Skeletal muscle cell (primary cell): ENCODE data around the gene NCAM1.

Experiments used
- DNase-seq: peaks from one replicate; pipeline ENCODE4 v3.0.0-alpha.2; 2010; ENCODE audit warnings: low read depth
- H3K4me3 ChIP-seq: 2 replicates; pipeline ENCODE4 v1.5.1; 2011; ENCODE audit warnings: low read depth, mild to moderate bottlenecking, control low read depth, low read length, moderate library complexity

NCAM1 gene

GRCh38 chr11:113234888-113235287 lies 273.7 kb downstream of the NCAM1 start:
- no peak overlapping the region for H3K4me3 ChIP-seq
- DNase-seq, result no peak

- H3K4me3 ChIP-seq, result no peak overlapping the region
- DNase-seq, result no peak
Measured at GRCh38 chr11:113237261-113237660, 276.0 kb downstream of the NCAM1 start.

DNA sequence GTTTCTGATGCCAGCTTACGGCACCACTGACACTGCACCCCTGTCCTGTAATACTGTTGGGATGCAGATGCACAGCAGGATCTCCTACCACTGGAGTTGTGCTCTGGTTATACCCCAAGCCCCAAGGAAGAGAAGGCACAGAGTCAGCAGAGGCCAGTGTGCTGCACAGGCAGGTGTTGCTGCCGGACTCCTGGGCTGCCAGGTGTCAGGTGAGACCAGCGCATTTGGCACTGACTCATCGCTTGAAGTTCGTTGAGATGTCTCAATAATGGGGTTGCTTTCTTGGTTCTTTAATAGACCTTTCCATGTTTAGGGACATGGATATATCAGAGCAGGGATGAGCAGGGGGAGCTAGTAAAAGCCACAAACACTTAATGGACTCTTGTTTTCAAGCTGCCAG lies 277.5 kb downstream of the NCAM1 start:
- H3K4me3 ChIP-seq, result no peak overlapping the region
- DNase-seq, result no peak

- no peak overlapping the region for H3K4me3 ChIP-seq
- DNase-seq, result no peak
Measured at GRCh38 chr11:113240389-113240788, 279.2 kb downstream of the NCAM1 start.

DNA sequence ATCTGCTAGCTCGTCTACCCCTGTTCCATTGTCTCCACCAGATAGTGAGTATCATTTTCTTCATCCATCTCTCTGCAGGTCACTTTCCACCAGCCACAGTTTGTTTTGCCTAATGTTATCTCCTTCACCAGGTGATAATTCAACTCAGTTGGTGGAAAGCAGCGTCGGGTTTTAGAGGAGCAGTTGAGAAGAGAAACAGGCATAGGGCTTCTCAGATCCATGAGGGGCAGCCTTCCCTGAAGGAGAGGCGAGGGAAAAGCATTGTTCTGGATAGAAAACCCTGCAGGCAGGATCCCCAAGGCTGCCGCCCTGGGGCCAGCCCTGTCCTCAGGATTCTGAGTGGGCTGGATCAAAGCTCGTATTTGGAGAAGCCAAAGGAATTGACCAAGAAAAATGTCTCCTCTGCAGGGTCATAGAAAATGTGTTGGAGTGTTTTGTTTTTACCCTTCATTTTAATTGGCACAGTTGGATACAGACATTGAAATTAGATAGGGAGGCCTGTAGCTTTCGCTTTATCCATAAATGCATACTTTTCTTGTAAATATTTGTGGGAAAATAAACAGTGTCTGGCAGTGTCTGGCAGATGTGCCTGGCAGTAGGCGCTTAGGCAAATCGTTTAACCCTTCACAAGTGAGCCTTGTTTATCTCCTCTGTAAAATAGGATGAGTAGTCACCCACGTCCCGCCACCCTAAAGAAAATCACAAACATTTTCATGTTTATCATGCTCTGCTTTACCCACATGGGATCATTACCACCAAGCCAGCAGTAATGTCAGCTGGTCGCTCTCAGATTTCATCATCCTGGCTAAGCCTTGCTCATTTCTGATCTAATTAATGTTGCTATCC lies 279.8 kb downstream of the NCAM1 start:
- H3K4me3 ChIP-seq, result no peak overlapping the region
- DNase-seq, result no peak

GRCh38 chr11:113241636-113242054 lies 280.4 kb downstream of the NCAM1 start:
- DNase-seq, result no peak

DNA sequence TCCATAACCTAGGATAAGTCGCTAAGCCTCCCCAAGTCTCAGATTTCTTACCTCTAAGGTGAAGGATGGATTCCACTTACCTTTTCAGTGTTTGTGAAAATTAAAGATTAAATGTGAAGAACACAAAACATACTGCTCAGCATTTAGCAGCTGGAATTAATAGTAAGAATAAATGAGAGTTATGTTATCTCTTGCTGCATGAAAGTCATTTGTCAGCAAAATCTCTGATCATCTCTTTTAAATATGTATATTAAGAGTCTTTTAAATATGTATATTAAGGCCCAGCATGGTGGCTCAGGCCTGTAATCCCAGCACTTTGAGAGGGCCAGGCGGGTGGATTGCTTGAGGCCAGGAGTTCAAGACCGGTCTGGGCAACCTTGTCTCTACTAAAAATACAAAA lies 280.8 kb downstream of the NCAM1 start:
- DNase-seq, result no peak

More at GRCh38 chr11:113241636-113242054, 280.4 kb downstream of the NCAM1 start:
- H3K4me3 ChIP-seq, result no peak overlapping the region

DNA sequence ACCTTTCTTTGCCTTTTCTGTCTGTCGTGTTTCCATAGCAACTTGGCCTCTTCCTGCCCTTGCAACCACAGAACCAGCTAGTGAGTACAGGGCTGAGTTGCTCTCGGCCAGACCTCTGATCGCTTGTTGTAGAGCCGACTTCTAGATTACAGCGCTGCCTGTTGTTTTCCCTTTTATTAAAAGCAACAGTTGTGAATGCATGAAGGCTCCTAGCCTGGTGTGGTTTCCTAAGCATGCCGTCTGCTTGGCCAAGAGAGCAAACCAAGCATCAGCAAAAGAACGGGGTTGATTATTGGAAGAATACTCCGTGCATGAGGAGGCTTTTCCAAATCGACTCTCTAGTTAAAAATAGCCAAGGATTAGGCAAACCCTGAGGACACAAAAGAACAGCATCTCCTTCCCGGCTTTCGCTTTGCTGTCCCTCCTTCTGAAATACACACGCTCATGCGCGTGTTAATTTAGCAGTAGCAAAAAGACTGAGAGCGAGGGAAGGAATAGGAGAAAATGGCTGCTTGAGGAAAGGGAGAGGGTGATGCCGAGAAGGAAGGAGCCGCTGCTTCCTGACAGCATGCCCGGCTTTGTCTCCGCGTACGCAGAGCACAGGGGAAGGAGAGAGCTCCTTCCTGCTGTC lies 281.7 kb downstream of the NCAM1 start:
- no peak for DNase-seq
- H3K4me3 ChIP-seq, result peak overlapping the region; percentile 37

More for the DNA sequence above, 280.8 kb downstream of the NCAM1 start:
- no peak overlapping the region for H3K4me3 ChIP-seq

DNA sequence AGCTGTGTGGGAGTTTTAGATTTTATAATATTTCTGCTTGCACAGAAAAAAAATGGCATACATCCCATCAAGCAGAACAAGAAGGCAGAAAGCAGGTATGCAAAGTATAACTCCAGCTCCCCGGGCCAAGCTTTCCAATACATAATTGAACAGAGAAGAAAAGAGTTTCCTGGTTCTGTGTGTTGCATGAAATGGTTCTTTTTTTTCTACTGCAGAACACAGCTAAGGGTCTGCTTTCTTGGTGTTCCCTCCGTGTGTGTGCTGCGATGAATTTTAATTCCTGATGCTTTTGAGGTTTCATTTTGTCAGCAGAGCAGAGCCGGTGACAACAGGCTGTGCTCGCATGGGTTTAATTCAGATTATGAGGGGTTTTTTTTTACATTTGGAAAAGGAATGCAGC lies 282.5 kb downstream of the NCAM1 start:
- no peak overlapping the region for H3K4me3 ChIP-seq
- no peak for DNase-seq

DNA sequence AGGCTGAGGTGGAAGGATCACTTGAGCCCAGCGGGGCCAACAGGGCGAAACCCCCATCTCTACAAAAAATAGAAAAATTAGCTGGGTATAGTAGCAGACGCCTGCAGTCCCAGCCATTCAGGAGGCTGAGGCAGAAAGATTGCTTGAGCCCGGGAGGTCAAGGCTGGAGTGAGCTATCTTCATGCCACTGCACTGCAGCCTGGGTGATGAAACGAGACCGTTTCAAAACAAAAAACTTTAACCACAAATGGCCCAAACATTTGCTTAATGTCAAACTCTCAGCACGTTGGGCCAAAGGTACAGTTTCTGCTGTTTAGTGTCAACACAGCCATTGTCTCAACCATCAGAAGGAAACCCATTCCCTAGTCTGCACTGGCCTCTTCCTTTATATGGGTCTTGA lies 284.0 kb downstream of the NCAM1 start:
- no peak for DNase-seq
- no peak overlapping the region for H3K4me3 ChIP-seq

GRCh38 chr11:113247221-113247620 lies 286.0 kb downstream of the NCAM1 start:
- H3K4me3 ChIP-seq, result no peak overlapping the region
- no peak for DNase-seq

DNA sequence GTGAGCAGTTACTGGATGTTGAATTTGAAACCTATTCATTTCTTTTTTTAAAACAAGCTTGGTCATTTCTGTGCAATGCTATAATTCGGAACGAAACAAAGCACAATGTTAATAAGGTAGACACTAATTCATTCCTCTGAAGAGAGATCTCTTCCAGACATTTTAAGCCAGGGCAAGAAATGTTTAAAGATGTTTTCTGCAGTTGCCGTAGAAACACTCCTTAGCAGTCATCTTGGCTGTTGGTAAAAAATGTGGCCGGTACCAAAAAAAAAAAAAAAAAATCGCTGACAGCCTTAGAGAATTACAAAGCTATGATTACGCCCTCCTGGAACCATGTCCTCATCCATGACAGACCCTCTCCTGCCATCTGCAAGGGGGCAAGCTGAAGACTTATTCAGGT lies 286.7 kb downstream of the NCAM1 start:
- DNase-seq, result no peak
- H3K4me3 ChIP-seq, result no peak overlapping the region

DNA sequence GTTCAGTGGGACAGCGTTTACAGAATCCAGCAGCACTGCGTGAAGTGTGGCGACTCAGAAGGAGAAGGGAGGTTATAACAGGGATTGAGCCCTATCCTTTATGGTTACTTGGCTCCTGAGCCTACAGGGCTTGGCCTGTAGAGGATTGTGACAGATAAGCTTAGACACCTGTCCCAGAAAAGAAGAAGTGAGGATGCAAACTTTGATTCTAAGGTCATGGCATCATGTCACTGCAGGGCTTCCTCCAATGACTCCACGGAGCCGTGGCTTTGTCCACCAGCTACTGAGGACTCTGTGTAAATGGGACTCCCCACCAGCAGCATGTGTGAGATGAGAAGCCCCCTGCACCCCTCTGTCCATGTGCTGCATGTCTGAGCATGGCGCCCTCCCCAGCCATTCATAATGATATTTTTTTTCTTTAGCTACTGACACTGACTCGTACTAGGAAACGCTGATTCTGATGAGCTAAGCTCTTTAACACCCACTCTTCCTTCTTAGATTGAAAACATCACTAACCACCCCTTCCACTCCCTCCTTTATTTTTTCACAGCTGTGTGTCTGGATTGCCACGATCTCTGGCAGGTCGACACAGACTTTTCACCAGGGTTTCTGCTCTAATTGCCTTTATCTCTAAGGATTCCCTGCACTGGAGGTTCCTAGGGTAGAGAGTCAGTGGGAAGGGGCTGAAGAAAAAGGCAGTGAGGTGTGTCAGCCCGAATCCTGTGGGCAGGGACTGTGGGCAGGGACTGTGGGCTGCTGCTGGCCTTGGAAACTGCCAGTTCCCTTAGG lies 287.7 kb downstream of the NCAM1 start:
- no peak overlapping the region for H3K4me3 ChIP-seq
- no peak for DNase-seq

GRCh38 chr11:113249491-113249763 lies 288.2 kb downstream of the NCAM1 start:
- no peak for DNase-seq

DNA sequence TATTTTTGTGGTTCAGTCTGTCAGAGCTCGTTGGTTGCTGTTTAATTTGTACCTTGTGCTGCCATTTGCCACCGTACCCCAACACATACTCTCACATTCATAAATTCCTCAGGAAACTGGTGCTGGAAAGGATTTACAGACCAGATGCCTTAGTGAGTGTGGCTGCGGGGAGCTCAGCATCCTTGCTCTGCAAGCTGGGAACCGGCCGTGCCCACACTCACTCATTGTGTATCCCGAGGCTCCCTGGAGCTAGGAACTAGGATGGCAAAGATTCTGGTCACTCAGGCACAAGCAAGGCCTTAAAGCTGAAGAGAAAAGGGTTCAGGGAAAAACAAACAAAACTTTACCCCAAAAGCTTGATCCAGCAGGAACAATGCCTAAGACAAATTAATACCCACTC lies 288.6 kb downstream of the NCAM1 start:
- DNase-seq, result no peak

More at GRCh38 chr11:113249491-113249763, 288.2 kb downstream of the NCAM1 start:
- H3K4me3 ChIP-seq, result no peak overlapping the region

DNA sequence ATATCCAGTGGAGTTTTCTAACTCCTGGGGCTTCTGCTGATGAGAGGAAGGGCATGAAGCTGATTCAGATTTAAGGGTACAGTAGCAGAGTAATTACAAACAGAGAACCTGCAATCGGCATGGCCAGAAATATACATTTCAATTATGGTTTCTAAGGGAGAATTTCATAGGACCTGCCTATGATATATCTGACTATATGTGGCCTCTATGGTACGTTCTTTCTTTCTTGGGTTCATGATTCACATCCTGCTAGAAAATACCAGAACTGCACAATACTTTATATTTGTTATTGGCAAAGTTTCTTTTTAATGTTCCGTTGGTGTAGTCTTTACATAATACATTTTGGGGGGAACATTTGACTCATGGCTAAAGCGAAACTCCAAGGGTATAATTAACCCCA lies 290.1 kb downstream of the NCAM1 start:
- DNase-seq, result no peak

More for the DNA sequence above, 288.6 kb downstream of the NCAM1 start:
- no peak overlapping the region for H3K4me3 ChIP-seq

DNA sequence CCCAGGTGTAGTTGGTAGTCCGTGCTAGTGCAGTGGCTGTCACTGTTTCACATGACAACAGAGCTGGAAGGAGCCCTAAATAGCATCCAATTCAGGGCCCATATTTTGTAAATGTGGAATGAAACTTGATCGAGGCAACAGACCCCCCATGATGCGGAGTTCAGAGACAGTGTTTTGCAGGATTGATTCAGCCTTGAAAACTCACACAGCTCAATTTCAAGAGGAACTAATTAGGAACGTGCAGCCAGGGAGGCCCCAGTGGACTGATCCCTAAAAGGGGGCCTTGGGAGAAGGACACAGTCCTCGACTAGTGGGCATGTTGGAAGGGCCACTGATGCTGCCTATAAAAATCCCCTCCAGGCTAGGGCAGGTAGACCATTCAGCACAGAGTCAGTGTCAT lies 292.2 kb downstream of the NCAM1 start:
- DNase-seq, result no peak
- no peak overlapping the region for H3K4me3 ChIP-seq

More for the DNA sequence above, 290.1 kb downstream of the NCAM1 start:
- H3K4me3 ChIP-seq, result no peak overlapping the region

GRCh38 chr11:113255096-113255495 lies 293.9 kb downstream of the NCAM1 start:
- H3K4me3 ChIP-seq, result no peak overlapping the region
- no peak for DNase-seq

DNA sequence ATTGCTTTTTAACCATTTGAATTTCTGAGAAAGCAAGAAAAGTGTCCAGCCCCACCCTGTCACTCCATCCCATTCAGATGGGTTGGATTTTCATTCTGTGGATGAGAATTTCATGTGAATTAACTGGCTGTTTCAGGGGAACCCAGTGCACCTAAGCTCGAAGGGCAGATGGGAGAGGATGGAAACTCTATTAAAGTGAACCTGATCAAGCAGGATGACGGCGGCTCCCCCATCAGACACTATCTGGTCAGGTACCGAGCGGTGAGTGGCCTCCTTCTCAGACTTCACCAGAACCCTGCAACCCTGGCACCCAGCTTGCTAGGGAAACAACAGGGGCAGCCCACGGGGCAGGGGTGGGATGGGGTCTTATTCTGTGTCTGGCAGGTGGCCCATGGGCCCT lies 294.5 kb downstream of the NCAM1 start:
- H3K4me3 ChIP-seq, result no peak overlapping the region
- no peak for DNase-seq

- H3K4me3 ChIP-seq, result no peak overlapping the region
- DNase-seq, result no peak
Measured at GRCh38 chr11:113256431-113257202, 295.4 kb downstream of the NCAM1 start.
